Measurements from ENCODE around the gene PARD3B.

Gene PARD3B

DNA sequence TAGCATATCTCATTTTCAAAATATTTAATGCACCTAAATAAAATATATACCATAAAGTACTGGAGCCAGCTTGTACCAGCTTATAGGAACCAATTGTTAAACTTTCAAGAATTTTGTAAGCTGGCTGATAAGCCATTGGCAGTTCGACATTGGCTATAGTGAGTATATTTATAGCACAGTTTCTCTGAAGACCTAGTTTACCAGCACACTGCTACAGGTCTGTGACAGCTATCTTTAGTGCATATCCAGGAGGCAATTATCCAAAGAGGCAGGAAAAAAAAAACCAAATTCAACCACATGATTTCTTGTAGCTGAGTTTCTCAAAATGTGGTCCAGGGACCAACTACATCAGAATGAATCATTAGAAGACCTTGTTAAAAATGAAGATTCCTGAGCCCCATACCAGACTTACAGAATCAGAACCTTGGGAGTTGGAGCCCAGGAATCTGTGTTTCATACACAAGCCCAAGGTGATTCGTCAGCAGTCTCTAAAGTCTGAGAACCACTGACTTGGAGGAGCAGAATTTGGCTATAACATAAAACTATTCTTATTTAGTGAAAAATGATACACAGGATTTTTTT lies 858.1 kb downstream of the PARD3B start:
- Histone ChIP-seq H3K27ac (no peak overlapping the region), H3K27me3 (replicated peaks) (no peaks in the 10 kb centered on the region), H3K36me3 (replicated peaks) (no peaks in the 10 kb centered on the region), H3K4me3 (ENCODE audit: low read depth, low read length) (no peak overlapping the region)
- TF ChIP-seq, protein P1, sequence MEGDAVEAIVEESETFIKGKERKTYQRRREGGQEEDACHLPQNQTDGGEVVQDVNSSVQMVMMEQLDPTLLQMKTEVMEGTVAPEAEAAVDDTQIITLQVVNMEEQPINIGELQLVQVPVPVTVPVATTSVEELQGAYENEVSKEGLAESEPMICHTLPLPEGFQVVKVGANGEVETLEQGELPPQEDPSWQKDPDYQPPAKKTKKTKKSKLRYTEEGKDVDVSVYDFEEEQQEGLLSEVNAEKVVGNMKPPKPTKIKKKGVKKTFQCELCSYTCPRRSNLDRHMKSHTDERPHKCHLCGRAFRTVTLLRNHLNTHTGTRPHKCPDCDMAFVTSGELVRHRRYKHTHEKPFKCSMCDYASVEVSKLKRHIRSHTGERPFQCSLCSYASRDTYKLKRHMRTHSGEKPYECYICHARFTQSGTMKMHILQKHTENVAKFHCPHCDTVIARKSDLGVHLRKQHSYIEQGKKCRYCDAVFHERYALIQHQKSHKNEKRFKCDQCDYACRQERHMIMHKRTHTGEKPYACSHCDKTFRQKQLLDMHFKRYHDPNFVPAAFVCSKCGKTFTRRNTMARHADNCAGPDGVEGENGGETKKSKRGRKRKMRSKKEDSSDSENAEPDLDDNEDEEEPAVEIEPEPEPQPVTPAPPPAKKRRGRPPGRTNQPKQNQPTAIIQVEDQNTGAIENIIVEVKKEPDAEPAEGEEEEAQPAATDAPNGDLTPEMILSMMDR (IDR thresholded peaks at IDR 0.05; ENCODE audit: low read depth, low read length, missing control alignments): no peak
- in situ Hi-C loops (cut with HindIII; ENCODE audit: low pct_ligation_motif_present, low sequenced_read_pairs): no loop called here
- DNase-seq: peak; percentile 33

DNA sequence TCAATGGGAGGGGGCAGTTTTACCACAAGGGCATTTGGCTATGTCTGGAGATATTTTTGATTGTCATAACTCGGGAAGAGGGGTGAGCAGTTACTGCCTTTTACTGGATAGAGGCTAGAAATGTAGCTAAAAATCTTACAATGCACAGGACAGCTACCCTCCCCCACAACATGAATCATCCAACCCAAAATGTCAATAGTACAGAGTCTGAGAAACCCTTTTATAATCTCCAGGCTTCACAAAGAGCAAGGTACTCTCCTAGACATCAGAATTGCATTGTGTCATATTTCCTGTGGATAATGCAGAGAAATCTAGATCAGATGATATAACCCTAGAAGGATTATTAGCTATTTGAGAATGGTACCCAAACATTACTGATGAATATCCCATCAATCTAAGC lies 859.9 kb downstream of the PARD3B start:
- in situ Hi-C loops (cut with HindIII; ENCODE audit: low pct_ligation_motif_present, low sequenced_read_pairs): no loop called here

DNA sequence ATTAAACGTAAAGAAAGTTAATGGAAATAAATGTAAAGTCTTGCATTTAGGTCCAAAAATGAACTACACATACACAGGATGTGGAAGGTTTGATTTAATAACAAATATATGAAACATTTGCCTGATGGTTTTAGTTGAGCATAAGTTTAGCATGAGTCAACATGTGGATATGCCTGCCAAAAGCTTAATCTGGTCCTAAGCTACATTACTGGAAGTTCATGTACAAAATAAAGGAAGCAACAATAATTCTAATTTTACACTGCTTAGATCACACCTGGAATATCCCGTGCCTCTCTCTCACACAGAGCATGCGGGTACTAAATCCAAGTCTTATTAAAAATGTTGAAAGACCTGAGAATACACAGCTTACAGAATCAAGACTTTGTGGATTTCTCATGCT lies 860.5 kb downstream of the PARD3B start:
- in situ Hi-C loops (cut with HindIII; ENCODE audit: low pct_ligation_motif_present, low sequenced_read_pairs): no loop called here
- TF ChIP-seq, protein P1 (IDR thresholded peaks at IDR 0.05; ENCODE audit: low read depth, low read length, missing control alignments): no peak
- Histone ChIP-seq H3K4me3 (ENCODE audit: low read depth, low read length) (no peak overlapping the region), H3K27ac (peak overlapping the region; percentile 36), H3K36me3 (replicated peaks) (no peaks in the 10 kb centered on the region), H3K27me3 (replicated peaks) (no peaks in the 10 kb centered on the region)
- peak; percentile 56 for DNase-seq

More for the DNA sequence above, 859.9 kb downstream of the PARD3B start:
- H3K4me3 ChIP-seq (ENCODE audit: low read depth, low read length): no peak overlapping the region
- DNase-seq: peak; percentile 70
- H3K36me3 ChIP-seq (replicated peaks): no peaks in the 10 kb centered on the region
- TF ChIP-seq, protein P1 (IDR thresholded peaks at IDR 0.05; ENCODE audit: low read depth, low read length, missing control alignments): no peak
- no peaks in the 10 kb centered on the region for H3K27me3 ChIP-seq (replicated peaks)
- peak overlapping the region; percentile 36 for H3K27ac ChIP-seq

DNA sequence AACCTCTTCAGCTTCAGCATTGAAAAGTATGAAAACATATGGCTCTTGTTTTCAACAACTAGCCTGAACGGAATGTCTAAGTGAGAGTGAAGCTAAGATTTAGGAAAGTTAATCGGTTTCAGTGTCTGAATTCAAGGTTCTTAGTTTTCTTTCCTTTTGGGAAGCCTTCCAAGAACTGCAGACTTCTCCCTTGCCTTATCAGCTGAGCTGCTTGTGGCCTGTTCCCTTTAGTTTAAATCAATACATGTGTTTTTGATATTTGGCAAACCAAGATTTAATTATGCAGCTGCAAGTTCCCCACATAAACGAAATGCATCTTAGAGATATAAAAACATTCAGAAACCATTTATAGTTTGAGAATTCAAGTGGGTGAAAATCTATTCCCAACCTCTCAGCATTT lies 862.7 kb downstream of the PARD3B start:
- no peaks in the 10 kb centered on the region for H3K36me3 ChIP-seq (replicated peaks)
- H3K27ac ChIP-seq: no peak overlapping the region
- DNase-seq: peak; percentile 29
- no peak overlapping the region for H3K4me3 ChIP-seq (ENCODE audit: low read depth, low read length)
- H3K27me3 ChIP-seq (replicated peaks): no peaks in the 10 kb centered on the region
- in situ Hi-C loops (cut with HindIII; ENCODE audit: low pct_ligation_motif_present, low sequenced_read_pairs): no loop called here
- TF ChIP-seq, protein P1 (IDR thresholded peaks at IDR 0.05; ENCODE audit: low read depth, low read length, missing control alignments): no peak

DNA sequence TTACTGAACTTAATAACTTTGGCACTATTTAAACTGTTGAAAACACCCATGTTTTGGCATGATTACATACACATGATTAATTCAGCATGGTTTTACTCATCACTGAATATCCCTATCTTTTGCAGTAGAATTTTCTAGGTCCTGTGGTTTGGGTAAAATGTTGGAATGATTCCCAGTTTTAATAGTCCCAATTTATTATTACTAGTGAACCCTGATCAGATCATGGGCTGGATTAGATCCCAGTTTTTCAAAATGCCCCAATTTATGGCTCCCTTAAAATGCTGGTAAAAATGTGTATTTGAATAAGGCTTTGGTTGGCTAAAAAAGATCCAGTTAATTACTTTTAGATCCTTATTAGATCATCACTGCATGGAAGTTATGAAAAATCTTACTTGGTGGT lies 863.4 kb downstream of the PARD3B start:
- no peak for DNase-seq
- Histone ChIP-seq H3K27me3 (replicated peaks) (no peaks in the 10 kb centered on the region), H3K4me3 (ENCODE audit: low read depth, low read length) (no peak overlapping the region), H3K36me3 (replicated peaks) (no peaks in the 10 kb centered on the region), H3K27ac (no peak overlapping the region)
- in situ Hi-C loops (cut with HindIII; ENCODE audit: low pct_ligation_motif_present, low sequenced_read_pairs): no loop called here
- TF ChIP-seq, protein P1 (IDR thresholded peaks at IDR 0.05; ENCODE audit: low read depth, low read length, missing control alignments): no peak

DNA sequence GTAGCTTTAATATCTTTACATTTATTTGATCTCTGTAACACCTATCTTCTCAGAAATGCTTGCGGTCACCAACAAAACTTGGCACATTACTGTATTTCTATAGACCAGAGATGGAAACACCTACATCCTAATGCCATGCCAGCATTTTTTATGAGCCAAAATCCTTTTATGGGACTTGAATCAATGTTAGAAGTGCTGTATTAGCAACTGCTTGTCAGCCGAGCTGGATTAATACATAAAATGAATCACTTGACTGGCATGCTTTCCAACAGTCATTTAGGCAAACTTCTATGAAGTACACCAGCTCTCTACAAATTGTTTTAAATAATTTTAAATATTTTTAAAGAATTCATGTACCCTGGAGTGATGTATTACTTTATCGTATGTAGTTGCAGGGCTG lies 864.1 kb downstream of the PARD3B start:
- no peak for DNase-seq
- H3K36me3 ChIP-seq (replicated peaks): no peaks in the 10 kb centered on the region
- H3K4me3 ChIP-seq (ENCODE audit: low read depth, low read length): no peak overlapping the region
- H3K27me3 ChIP-seq (replicated peaks): no peaks in the 10 kb centered on the region
- in situ Hi-C loops (cut with HindIII; ENCODE audit: low pct_ligation_motif_present, low sequenced_read_pairs): no loop called here
- H3K27ac ChIP-seq: no peak overlapping the region
- TF ChIP-seq, protein P1 (IDR thresholded peaks at IDR 0.05; ENCODE audit: low read depth, low read length, missing control alignments): no peak

Data from brain microvascular endothelial cell (primary cell).